ENCODE data around the gene CT47C1.

Gene CT47C1

DNA sequence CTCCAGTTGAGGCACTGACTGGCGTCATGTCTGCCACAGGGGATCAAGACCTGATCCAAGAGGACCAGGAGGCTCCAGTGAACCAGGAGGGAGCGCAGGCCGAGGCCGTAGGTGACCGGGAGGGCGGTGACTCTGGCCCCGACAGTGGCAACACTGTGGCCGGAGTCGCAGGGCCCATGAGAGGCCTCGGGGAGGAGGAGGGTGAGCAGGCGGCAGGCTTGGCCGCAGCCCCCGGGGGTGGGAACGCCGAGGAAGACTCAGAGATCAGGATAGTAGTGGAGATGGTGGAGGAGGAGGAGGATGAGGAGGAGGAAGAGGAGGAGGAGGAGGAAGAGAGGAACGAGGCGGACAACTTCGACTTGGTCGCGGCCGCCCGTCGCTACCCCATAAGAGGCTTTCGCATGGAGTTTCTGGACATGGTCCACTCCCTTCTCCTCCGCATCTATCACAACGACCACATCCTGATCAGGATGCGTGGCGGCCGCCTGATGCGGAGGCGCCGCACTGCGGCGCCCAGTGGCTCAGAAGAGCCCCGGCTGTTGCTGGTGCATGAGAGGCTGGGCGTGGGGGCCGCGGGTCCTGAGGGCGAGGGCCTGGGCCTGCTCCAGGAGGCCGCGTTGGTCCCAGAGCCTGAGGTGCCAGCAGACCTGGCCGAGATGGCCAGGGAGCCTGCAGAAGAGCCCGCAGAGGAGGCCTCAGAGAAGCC lies 560 bp downstream of the CT47C1 start:
- in situ Hi-C loops (cut with MboI; ENCODE audit: low sequenced_read_pairs), result loop anchor here (25.0 kb wide), 1 partner anchor 236 kb away; no protein-coding TSS in a partner anchor

DNA sequence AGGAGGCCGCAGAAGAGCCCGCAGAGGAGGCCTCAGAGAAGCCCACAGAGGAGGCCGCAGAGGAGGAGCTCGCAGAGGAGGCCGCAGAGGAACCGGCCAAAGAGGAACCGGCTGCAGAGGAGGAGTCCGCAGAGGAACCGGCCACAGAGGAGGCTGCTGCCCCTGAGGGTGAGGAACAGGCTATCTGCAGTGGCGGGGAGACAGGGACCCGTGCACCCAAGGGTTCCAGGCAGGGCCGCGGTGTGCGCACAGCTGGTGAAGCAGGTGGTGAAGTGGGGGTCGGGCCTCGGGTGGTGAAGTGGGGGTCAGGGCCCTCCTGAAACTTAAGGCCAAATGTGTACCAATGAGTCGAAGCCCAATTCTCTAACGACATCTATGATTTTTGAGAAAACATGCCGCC lies 1.1 kb downstream of the CT47C1 start:
- in situ Hi-C loops (cut with MboI; ENCODE audit: low sequenced_read_pairs), result loop anchor here (25.0 kb wide), 1 partner anchor 237 kb away; no protein-coding TSS in a partner anchor

DNA sequence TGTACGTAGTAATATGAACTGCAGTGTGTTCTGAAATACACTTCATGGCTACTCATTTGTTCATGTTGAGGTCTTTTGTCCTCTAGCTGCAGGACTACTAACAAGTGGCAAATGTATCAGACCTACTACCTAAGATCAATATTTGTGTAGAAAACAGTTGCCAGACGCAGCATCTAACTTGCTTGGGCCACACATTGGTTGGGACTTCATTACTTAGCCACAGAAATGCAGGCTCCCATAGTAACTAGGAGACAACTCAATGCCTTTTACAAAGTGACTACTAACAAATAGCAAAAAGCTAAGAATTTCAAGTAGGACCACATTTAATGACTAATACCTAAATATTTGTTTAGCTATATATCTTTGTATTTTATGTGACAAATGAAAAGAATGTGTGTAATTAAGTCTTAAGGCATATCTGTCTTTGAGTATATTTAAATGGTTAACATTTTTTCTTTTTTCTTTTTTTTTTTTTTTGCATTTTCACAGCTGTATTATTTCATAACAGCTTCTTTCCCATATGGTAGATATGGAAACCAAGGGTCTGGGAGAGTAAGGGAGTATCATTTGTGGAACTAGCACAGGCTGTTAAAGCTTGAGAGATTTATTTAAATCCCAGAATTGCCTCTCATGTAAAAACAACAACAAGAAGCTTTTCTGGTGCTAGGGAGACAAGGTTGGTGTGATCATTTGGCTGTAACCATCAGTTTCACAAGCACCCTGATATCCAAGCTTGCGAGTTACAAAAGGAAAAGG lies 2.7 kb downstream of the CT47C1 start:
- in situ Hi-C loops (cut with MboI; ENCODE audit: low sequenced_read_pairs), result no loop called here

DNA sequence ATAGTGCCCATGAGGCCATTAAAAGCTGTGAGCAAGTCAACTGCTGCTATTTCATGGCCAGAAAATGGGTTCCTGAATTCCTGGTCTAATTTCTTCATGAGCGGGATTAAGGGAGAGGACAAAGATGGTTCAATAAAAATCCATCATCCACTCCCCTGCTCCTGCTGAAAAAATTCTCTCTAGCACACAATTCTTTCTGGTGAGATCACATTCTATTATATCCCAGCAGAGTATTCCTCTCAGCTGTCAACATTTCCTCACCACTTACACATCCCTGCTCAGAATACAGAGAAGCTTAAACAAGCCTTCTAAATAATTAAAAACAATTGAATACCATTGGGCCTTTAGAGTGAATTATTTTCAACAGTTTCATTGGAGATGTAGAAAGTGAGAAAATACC lies 9.5 kb downstream of the CT47C1 start:
- in situ Hi-C loops (cut with MboI; ENCODE audit: low sequenced_read_pairs), result no loop called here

DNA sequence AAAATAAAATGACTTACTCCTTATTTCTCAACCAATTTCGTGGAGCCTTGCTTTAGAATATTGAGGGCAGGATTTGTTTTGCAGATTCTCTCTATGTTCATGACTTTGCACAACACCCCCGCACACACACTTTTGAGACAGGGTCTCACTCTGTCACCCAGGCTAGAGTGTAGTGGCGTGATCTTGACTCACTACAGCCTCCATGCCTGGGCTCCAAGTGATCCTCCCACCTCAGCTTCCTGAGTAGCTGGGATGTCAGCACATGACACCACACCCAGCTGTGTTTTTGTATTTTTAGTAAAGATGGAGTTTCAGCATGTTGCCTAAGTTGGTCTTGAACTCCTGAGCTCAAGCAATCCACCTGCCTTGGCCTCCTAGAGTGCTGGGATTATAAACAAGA lies 12.0 kb downstream of the CT47C1 start:
- in situ Hi-C loops (cut with MboI; ENCODE audit: low sequenced_read_pairs), result no loop called here

DNA sequence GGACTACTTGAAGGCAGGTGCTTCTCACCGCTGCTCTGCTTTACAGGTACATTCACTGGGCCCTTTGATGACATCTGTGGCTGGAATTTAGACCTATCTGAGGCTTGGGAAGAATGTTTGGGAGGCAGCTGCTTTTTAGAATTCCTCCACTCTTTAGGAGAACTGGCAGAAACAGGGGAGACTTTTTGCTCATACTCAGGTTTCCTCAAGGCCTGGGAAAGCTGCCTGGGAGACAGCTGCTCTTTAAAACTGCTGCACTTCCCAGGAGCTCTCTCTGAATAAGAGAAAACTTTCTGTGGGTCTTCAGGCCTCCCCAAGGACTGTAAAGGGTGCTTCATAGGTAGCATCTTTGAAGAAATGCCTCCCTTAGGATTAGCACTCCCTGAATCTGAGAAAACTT lies 14.3 kb downstream of the CT47C1 start:
- in situ Hi-C loops (cut with MboI; ENCODE audit: low sequenced_read_pairs), result no loop called here

DNA sequence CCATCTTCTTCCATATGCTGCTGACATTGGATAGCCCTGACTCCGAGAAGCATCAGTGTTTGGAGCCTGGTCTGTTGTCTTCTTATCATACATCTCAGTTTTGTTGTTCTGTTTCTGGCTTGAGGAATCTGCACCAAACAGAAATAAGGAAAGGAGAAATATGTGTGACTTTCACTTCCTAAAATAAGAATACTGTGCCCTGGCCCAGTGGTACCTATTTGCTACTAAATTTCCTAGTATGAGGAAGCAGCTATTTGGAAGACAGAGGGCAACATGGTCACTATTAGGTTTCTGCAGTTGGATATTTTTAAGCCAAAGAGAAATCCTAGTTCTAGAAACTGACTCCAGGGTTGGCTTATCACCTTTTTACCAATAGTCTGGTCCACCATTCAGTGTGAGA lies 16.8 kb downstream of the CT47C1 start:
- in situ Hi-C loops (cut with MboI; ENCODE audit: low sequenced_read_pairs), result no loop called here

DNA sequence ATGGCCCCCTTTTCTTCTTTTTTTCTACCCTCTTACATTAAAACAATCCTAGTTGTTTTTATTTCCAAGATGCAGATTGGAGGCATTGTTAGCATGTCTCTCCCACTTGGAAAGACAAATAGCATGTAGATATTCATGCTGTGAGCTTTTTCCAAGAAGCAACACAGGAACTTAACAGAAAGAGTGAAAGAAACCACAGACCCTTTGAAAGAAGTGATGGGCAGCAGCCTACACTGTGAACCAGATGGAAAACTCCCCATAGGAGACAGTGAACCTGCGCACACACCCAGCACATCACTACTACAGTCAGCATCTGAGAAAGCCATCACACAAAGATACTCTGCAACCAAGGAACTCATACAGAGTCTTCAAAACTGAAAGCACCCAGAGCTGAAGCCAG lies 17.8 kb downstream of the CT47C1 start:
- in situ Hi-C loops (cut with MboI; ENCODE audit: low sequenced_read_pairs), result no loop called here

DNA sequence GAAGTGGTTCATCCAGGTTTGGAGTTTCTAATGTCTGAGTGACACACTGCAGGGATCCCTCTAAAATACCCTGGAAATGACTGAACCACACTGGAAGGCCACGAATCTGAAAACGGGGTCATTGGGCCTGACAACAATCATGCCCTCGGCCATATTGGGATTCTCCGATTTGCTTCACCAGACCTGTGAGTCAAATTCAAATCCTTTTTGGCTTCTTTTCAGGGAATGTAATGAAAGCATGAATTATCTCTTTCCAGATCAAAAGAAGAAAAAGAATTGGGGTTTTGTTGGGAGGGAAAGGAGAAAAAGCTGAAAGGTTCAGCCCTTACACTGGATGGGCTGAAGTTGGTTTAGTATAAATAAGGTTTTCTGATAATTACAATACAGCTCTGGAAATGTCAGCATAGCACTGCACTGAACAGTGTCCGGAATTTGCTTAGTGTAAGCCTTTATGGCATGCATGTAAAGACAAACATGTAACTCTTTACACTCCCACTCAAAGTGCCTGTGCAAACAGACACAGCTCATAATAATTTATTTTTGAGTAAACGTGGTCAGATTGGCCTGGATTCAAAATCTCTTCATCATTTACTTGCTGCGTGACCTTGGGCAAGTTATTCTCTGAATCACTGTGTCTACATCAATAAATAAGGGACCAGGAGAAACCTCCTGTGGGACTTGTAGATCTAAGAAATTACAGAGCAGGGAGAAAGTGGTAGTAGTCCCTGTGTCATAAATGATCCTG lies 21.4 kb downstream of the CT47C1 start:
- in situ Hi-C loops (cut with MboI; ENCODE audit: low sequenced_read_pairs), result no loop called here

DNA sequence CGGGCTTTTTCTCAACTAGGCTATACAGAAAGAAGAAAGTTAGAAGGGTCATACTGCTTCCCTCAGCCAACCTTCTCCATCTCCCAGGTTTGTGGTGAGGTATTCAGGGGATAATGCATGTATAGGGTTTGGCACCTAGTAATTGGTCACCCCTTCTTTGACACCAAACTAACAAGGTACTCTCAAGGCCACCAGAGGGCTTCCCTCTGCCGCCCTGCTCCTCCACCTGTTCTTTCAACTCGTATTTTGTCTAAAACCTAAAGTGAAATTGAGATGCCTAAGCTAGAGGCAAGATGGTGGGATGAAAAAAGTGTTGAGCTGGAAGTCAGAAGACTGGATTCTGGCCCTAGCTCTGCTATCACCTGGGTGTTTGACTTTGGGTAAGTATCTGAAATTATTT lies 22.0 kb downstream of the CT47C1 start:
- in situ Hi-C loops (cut with MboI; ENCODE audit: low sequenced_read_pairs), result no loop called here

DNA sequence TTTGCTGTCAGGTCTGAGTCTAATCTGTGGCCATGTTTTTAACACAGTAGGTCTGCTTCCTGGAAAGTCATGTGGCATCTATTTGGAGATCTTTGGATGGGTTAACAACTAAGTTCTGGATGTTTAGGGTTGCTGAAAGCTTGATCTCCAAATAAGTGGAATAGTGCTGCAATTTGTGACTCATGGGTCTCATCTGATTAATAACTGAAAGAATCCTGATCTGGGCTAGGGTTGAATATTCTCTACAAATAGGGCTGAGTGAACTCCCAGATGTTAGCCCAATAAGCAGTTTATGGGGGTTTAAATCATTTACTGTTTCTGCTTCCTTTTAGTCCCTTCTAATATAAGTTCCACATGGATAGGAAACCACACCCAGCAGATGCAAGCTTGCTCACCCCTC lies 23.1 kb downstream of the CT47C1 start:
- in situ Hi-C loops (cut with MboI; ENCODE audit: low sequenced_read_pairs), result no loop called here

DNA sequence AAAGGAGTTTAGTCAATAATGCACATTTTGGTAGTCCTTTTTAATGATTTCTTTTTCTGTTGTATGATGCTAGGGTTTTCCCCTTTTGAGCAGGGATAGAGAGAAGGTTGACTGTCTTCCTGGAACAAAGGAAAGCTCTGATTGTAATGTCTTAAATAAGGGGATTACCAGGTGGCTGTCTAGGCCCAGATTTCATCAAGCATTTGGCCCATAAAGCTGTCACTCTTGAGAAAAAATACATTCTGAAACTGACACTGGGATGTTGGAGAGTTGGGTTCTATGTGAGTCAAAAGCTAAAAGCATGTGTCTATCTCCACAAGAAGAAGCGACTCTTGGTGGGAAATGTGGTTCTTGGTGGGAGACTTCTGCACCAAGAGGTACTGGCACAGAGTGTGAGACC lies 28.4 kb downstream of the CT47C1 start:
- in situ Hi-C loops (cut with MboI; ENCODE audit: low sequenced_read_pairs), result no loop called here

DNA sequence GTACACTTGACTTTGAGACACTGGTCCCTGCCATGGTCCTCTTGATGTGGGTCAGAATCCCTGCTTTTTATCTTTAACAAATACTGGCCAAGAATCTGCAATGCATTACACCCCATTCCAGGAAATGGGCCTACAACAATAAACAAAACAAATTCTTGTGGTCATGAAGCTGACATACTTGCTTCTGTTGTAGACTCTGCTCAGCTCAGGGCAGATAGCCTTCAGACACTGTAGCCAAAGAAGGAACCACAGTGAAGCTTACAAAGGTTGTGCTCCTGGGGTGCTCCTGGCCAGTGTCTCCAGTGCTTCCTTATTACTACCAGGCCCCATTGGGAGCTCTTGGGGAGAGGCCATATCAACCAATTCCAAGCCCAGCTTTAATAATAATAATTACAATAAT lies 33.0 kb downstream of the CT47C1 start:
- in situ Hi-C loops (cut with MboI; ENCODE audit: low sequenced_read_pairs), result no loop called here

DNA sequence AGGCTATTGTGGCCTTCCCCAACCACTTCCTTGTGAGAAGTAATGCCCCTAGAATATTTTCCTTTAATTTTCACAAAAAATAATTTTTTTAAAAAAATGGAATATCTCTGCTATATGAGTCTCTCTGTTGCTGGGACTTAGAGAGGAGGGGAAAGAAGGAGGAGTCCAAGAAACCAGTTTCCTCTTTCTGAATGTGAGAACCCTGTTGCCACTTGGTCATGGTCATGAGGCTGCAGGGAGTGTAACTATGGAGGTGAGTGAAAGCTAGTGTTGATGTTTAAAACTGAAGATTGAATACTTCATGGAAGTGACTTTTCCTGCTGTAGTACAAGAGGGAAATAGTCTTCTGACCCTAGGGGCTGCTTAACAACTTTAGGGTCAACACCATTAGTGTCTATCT lies 34.4 kb downstream of the CT47C1 start:
- in situ Hi-C loops (cut with MboI; ENCODE audit: low sequenced_read_pairs), result no loop called here

DNA sequence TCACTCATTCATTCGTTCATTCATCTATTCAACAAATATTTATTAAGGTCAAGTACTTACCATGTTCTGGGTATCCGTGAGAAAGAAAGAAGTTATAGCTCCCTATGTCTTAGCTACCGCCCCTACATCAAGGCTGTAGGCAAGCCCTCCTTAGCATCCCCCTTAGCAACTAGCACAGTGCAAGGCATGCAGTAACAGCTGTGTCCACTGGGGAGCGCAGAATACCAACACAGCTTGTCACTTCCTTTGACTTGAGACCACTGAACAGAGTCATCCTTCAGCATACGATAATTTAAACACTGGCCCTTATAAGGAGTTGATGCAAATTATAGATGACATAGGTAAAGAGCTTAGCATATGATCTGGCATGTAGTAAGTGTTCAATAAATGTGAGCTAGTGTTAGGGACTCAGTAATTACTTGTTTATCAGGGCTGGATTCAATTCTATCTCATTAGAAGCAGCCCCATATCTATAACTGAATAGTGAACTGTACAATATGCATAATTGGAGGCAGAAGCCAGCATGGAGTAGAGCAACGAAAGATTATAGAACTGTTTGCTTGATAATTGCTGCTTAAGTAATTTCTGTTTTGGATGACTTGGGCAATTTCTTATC lies 46.1 kb downstream of the CT47C1 start:
- in situ Hi-C loops (cut with MboI; ENCODE audit: low sequenced_read_pairs), result no loop called here

DNA sequence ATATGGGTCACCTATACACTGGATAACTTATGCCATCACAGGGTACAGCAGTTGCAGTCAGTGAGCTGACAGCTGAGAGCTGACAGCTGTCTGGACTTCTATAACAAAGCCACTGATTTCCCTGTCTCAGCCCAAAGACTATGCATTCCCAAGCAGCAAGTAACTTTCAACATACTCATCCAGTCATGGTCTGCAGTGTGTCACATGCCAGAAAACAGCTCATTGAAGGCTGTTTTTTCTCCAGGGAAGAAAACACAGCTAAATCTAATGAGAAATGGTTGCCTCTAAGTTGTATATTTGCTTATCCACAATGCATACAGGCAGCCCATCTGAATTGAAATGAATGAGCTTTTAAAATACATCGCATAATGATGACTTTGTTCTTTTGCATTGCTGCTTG lies 48.5 kb downstream of the CT47C1 start:
- in situ Hi-C loops (cut with MboI; ENCODE audit: low sequenced_read_pairs), result no loop called here
